Spleen (tissue), 11 donors: ENCODE results near the gene CLOCK. TPM values are rescaled to one million over a fixed set of nuclear protein-coding genes. Genes with fewer than 3 reads are reported as not detected.

ENCODE experiments used
- DNase-seq: peaks from one replicate; pipeline ENCODE4 v3.0.0-alpha.2; 2020
- H3K27ac ChIP-seq, 8 donors: fragments of 200-600 bp; sonication (generic) in 7 of 8; 1 replicate in 4 of 8; 2 replicates in 4 of 8; pipeline versions ENCODE4 v1.5.0 to v1.8.0; 2016 to 2021; ENCODE audit warnings: inconsistent platforms in 4 of 8, mild to moderate bottlenecking in 4 of 8, moderate library complexity in 1 of 8
- H3K27me3 ChIP-seq, 7 donors: fragments of 200-600 bp; sonication (generic) in 6 of 7; replicated peaks in 1 of 7; 1 replicate in 4 of 7; 2 replicates in 3 of 7; pipeline versions ENCODE4 v1.5.0 to v1.8.0; 2016 to 2021; ENCODE audit warnings: inconsistent platforms in 3 of 7, mild to moderate bottlenecking in 1 of 7
- H3K36me3 ChIP-seq, 6 donors: fragments of 200-600 bp; sonication (generic) in 5 of 6; 1 replicate in 4 of 6; 2 replicates in 2 of 6; pipeline versions ENCODE4 v1.5.0 to v1.8.0; 2016 to 2021; ENCODE audit warnings: inconsistent platforms in 2 of 6
- H3K4me1 ChIP-seq, 6 donors: fragments of 200-600 bp; sonication (generic) in 5 of 6; 1 replicate in 3 of 6; 2 replicates in 3 of 6; pipeline versions ENCODE4 v1.5.0 to v1.8.0; 2016 to 2021; ENCODE audit warnings: inconsistent platforms in 3 of 6
- H3K4me3 ChIP-seq, 8 donors: fragments of 200-600 bp; sonication (generic) in 7 of 8; 1 replicate in 4 of 8; 2 replicates in 4 of 8; pipeline versions ENCODE4 v1.5.0 to v1.8.0; 2016 to 2021; ENCODE audit warnings: inconsistent platforms in 4 of 8, mild to moderate bottlenecking in 4 of 8, moderate library complexity in 2 of 8
- H3K9me3 ChIP-seq, 8 donors: fragments of 200-600 bp; sonication (generic) in 7 of 8; 1 replicate in 4 of 8; 2 replicates in 4 of 8; pipeline versions ENCODE4 v1.5.0 to v1.8.0; 2016 to 2021; ENCODE audit warnings: inconsistent platforms in 4 of 8
- CTCF ChIP-seq, 11 experiments: fragments of 200-600 bp in 7 of 11; fragments of 450-650 bp in 4 of 11; sonication (generic) in 4 of 11; IDR thresholded peaks in 8 of 11; conservative IDR thresholded peaks in 3 of 11; 1 replicate in 7 of 11; 2 replicates in 4 of 11; pipeline versions ENCODE4 v1.4.0 to v1.8.0; 2016 to 2021; ENCODE audit warnings: antibody characterized with exemption in 11 of 11, inconsistent platforms in 4 of 11, mild to moderate bottlenecking in 1 of 11
- POLR2A ChIP-seq, 3 donors: fragments of 450-650 bp; IDR thresholded peaks; one replicate each; pipeline ENCODE4 v1.5.1; 2017; ENCODE audit warnings: antibody characterized with exemption in 3 of 3, mild to moderate bottlenecking in 1 of 3
- POLR2AphosphoS5 ChIP-seq, 3 donors: sonication (generic); formaldehyde crosslinking; IDR thresholded peaks; one replicate each; pipeline ENCODE4 v1.5.1; 2017; ENCODE audit warnings: antibody characterized with exemption in 3 of 3
- WGBS, 5 donors: extraction: QIAGEN DNeasy Blood & Tissue Kit in 3 of 5; methylation state at CpG; one replicate each; pipeline versions ENCODE4 v1.1.5 to v1.1.7; 2013 to 2018; 5-methylcytosine and 5-hydroxymethylcytosine counted together
- intact Hi-C: fragments of 100-400 bp; cut with DNase I; formaldehyde crosslinking; loops from one replicate; pipeline ENCODE4 v1.15.0; 2023; ENCODE audit warnings: low total_unique reads
- polyA plus RNA-seq, 3 donors: library from polyadenylated mRNA; stranded (reverse); fragments of 200-250 nt; gene quantifications; one replicate each; pipeline ENCODE4 v1.2.1, GENCODE V29; 2013
- total RNA-seq, 7 donors: library from RNA; depleted of rRNA in 3 of 7; stranded (reverse); fragments of >200 nt in 3 of 7; fragmentation: NEBNext Ultra II Directional in 4 of 7; extraction: Animal tissue kit (Norgen Biotek cat#: 25700) in 4 of 7; gene quantifications; one replicate each; pipeline versions ENCODE4 v1.1.0 to v1.2.1, GENCODE V29; 2016 to 2021
- donor health status: healthy with polysubstance abuse.
- donor health status: DM: no; HTN: no; CAD: no; lungs with moderate emphysema.
- donor health status: DM: no; HTN: no; CAD: no.
- donor health status: Bipolar disorder and iron deficiency.
- donor health status: healthy.
- donor health status: DM: no; HTN: no; CAD: no.
- donor health status: DM: yes; HTN: yes; CAD: no.

CLOCK gene
- total and polyA plus RNA-seq, 10 donors: 1.9 to 29.4 (median 18.1) TPM

- no peak for DNase-seq
- no peak overlapping the region for H3K27ac ChIP-seq
- H3K36me3 ChIP-seq: peaks cover 0 to 73% (median 28%) of the 10 kb centered on the region in 6 donors
- WGBS, 5 donors: 72 to 86% (median 78%) methylated on average over 3 of the region's 3 CpGs
- H3K27me3 ChIP-seq: no peaks in the 10 kb centered on the region
- TF ChIP-seq POLR2AphosphoS5 (IDR thresholded peaks at IDR 0.05): no peak
- TF ChIP-seq POLR2A (IDR thresholded peaks at IDR 0.05): no peak
- no peak for TF ChIP-seq CTCF (IDR thresholded peaks at IDR 0.05 in 8 of 11, conservative IDR thresholded peaks at IDR 0.05 in 3 of 11)
- no peak overlapping the region for H3K4me3 ChIP-seq
- intact Hi-C loops: no loop called here
- peaks cover 5 to 84% (median 46%) of the 10 kb centered on the region in 6 donors for H3K4me1 ChIP-seq
- H3K9me3 ChIP-seq: no peaks in the 10 kb centered on the region
Measured at GRCh38 chr4:55407119-55407518, 139.6 kb downstream of the CLOCK start.

GRCh38 chr4:55406545-55406944, 140.2 kb downstream of the CLOCK start:
- H3K36me3 ChIP-seq: peaks cover 0 to 72% (median 24%) of the 10 kb centered on the region in 6 donors
- H3K4me3 ChIP-seq: no peak overlapping the region
- no peaks in the 10 kb centered on the region for H3K9me3 ChIP-seq
- intact Hi-C loops: no loop called here
- TF ChIP-seq POLR2AphosphoS5 (IDR thresholded peaks at IDR 0.05) (no peak), CTCF (IDR thresholded peaks at IDR 0.05 in 8 of 11, conservative IDR thresholded peaks at IDR 0.05 in 3 of 11) (no peak), POLR2A (IDR thresholded peaks at IDR 0.05) (no peak)
- H3K4me1 ChIP-seq: peaks cover 5 to 88% (median 48%) of the 10 kb centered on the region in 6 donors
- WGBS, 5 donors: 93 to 98% (median 95%) methylated on average over 2 of the region's 2 CpGs
- H3K27ac ChIP-seq: no peak overlapping the region
- DNase-seq: no peak
- H3K27me3 ChIP-seq: no peaks in the 10 kb centered on the region

- TF ChIP-seq POLR2AphosphoS5 (IDR thresholded peaks at IDR 0.05) (no peak), POLR2A (IDR thresholded peaks at IDR 0.05) (no peak), CTCF (IDR thresholded peaks at IDR 0.05 in 8 of 11, conservative IDR thresholded peaks at IDR 0.05 in 3 of 11) (no peak)
- WGBS, 5 donors: 89 to 95% (median 91%) methylated on average over 3 of the region's 3 CpGs
- intact Hi-C loops: no loop called here
- no peaks in the 10 kb centered on the region for H3K9me3 ChIP-seq
- no peak for DNase-seq
- no peak overlapping the region for H3K27ac ChIP-seq
- no peak overlapping the region for H3K4me3 ChIP-seq
- peaks cover 5 to 91% (median 54%) of the 10 kb centered on the region in 6 donors for H3K4me1 ChIP-seq
- peaks cover 0 to 72% (median 26%) of the 10 kb centered on the region in 6 donors for H3K36me3 ChIP-seq
- no peaks in the 10 kb centered on the region for H3K27me3 ChIP-seq
Measured at GRCh38 chr4:55405073-55405472, 141.6 kb downstream of the CLOCK start.

GRCh38 chr4:55399581-55399980, 147.1 kb downstream of the CLOCK start:
- H3K4me3 ChIP-seq: peak overlapping the region in 2 of 8 donors; percentile 84 to 85
- DNase-seq: no peak
- TF ChIP-seq POLR2AphosphoS5 (IDR thresholded peaks at IDR 0.05) (no peak), POLR2A (IDR thresholded peaks at IDR 0.05) (no peak), CTCF (IDR thresholded peaks at IDR 0.05 in 8 of 11, conservative IDR thresholded peaks at IDR 0.05 in 3 of 11) (no peak)
- H3K36me3 ChIP-seq: peaks cover 0 to 40% (median 15%) of the 10 kb centered on the region in 6 donors
- peak overlapping the region in 4 of 8 donors; percentile 41 to 99 (median 96) for H3K27ac ChIP-seq
- no peaks in the 10 kb centered on the region for H3K27me3 ChIP-seq
- H3K4me1 ChIP-seq: peaks cover 13 to 79% (median 51%) of the 10 kb centered on the region in 6 donors
- intact Hi-C loops: loop anchor here (10.0 kb wide), 1 partner anchor 55 kb away; the partner anchor contains the start of gene SRD5A3
- 74 to 89% (median 79%) methylated on average over 1 of the region's 1 CpG for WGBS, 5 donors
- no peaks in the 10 kb centered on the region for H3K9me3 ChIP-seq
